Esophagus squamous epithelium (tissue), 5 donors: ENCODE data around the gene FHOD3. TPM values are rescaled to one million over a fixed set of nuclear protein-coding genes. Genes with fewer than 3 reads are reported as not detected.

Experiments
- DNase-seq: peaks from one replicate; lab custom pipeline; 2025; lab: John Stamatoyannopoulos, UW
- H3K27ac ChIP-seq, 4 donors: fragments of 200-600 bp; sonication (generic); one replicate each; pipeline ENCODE4 v1.5.1; 2016 to 2019; ENCODE audit warnings: mild to moderate bottlenecking in 1 of 4
- H3K27me3 ChIP-seq, 4 donors: fragments of 200-600 bp; sonication (generic); 1 replicate in 3 of 4; 2 replicates in 1 of 4; pipeline versions ENCODE4 v1.5.1 to v1.6.0; 2017 to 2021; ENCODE audit warnings: antibody characterized with exemption in 1 of 4
- H3K36me3 ChIP-seq, 3 donors: fragments of 200-600 bp; sonication (generic); one replicate each; pipeline ENCODE4 v1.5.1; 2016 to 2019
- H3K4me1 ChIP-seq, 3 donors: fragments of 200-600 bp; sonication (generic); one replicate each; pipeline ENCODE4 v1.5.1; 2017 to 2019
- H3K4me3 ChIP-seq, 4 donors: fragments of 200-600 bp; sonication (generic); 1 replicate in 3 of 4; 2 replicates in 1 of 4; pipeline ENCODE4 v1.5.1; 2016 to 2019; ENCODE audit warnings: mild to moderate bottlenecking in 2 of 4, moderate library complexity in 1 of 4
- H3K9me3 ChIP-seq, 3 donors: fragments of 200-600 bp; sonication (generic); one replicate each; pipeline ENCODE4 v1.5.1; 2016 to 2019
- CTCF ChIP-seq, 6 experiments: fragments of 450-650 bp in 4 of 6; fragments of 200-600 bp in 2 of 6; sonication (generic) in 2 of 6; IDR thresholded peaks; one replicate each; pipeline ENCODE4 v1.5.1; 2016 to 2019; ENCODE audit warnings: antibody characterized with exemption in 6 of 6, mild to moderate bottlenecking in 4 of 6, moderate library complexity in 4 of 6
- POLR2A ChIP-seq, 4 donors: fragments of 450-650 bp; IDR thresholded peaks; one replicate each; pipeline ENCODE4 v1.6.1; 2017; ENCODE audit warnings: antibody characterized with exemption in 4 of 4, mild to moderate bottlenecking in 4 of 4, moderate library complexity in 3 of 4
- WGBS, 2 donors: methylation state at CpG; one replicate each; pipeline ENCODE4 v1.1.5; 2018; 5-methylcytosine and 5-hydroxymethylcytosine counted together
- intact Hi-C: fragments of 100-400 bp; cut with DNase I; formaldehyde crosslinking; loops from one replicate; pipeline ENCODE4 v1.15.0; 2022
- total RNA-seq, 4 donors: library from RNA; depleted of rRNA; stranded (reverse); fragments of >200 nt; gene quantifications; one replicate each; pipeline ENCODE4 v1.1.0, GENCODE V29; 2016
- donor health status: DM: yes; HTN: yes; CAD: no.

FHOD3 gene
- total RNA-seq, 4 donors from 2014 or later: 3.1 to 29.6 (median 5.7) TPM

GRCh38 chr18:36602071-36602470 lies 304.6 kb downstream of the FHOD3 start:
- H3K4me3 ChIP-seq: no peak overlapping the region
- no peak overlapping the region for H3K27ac ChIP-seq
- no peak for DNase-seq
- TF ChIP-seq POLR2A (IDR thresholded peaks at IDR 0.05): no peak
- no peak for TF ChIP-seq CTCF (IDR thresholded peaks at IDR 0.05)
- no peaks in the 10 kb centered on the region for H3K9me3 ChIP-seq
- H3K27me3 ChIP-seq: no peaks in the 10 kb centered on the region
- intact Hi-C loops: no loop called here
- 87 to 95% methylated on average over 2 of the region's 2 CpGs for WGBS, 2 donors
- H3K4me1 ChIP-seq: no peaks in the 10 kb centered on the region
- no peaks in the 10 kb centered on the region for H3K36me3 ChIP-seq

GRCh38 chr18:36602620-36603019 lies 305.1 kb downstream of the FHOD3 start:
- TF ChIP-seq CTCF (IDR thresholded peaks at IDR 0.05) (no peak), POLR2A (IDR thresholded peaks at IDR 0.05) (no peak)
- Histone ChIP-seq H3K36me3 (no peaks in the 10 kb centered on the region), H3K27ac (no peak overlapping the region), H3K4me3 (no peak overlapping the region), H3K27me3 (no peaks in the 10 kb centered on the region), H3K4me1 (no peaks in the 10 kb centered on the region), H3K9me3 (no peaks in the 10 kb centered on the region)
- intact Hi-C loops: no loop called here
- WGBS, 2 donors: 82 to 87% methylated on average over 4 of the region's 4 CpGs
- DNase-seq: no peak

- Histone ChIP-seq H3K27me3 (no peaks in the 10 kb centered on the region), H3K4me3 (no peak overlapping the region), H3K36me3 (peaks cover 0 to 5% (median 0%) of the 10 kb centered on the region in 3 donors), H3K9me3 (no peaks in the 10 kb centered on the region), H3K27ac (no peak overlapping the region), H3K4me1 (no peaks in the 10 kb centered on the region)
- WGBS, 2 donors: 71 to 78% methylated on average over 3 of the region's 3 CpGs
- TF ChIP-seq CTCF (IDR thresholded peaks at IDR 0.05) (no peak), POLR2A (IDR thresholded peaks at IDR 0.05) (no peak)
- DNase-seq: no peak
- intact Hi-C loops: no loop called here
Measured at GRCh38 chr18:36608107-36608506, 310.6 kb downstream of the FHOD3 start.

- Histone ChIP-seq H3K36me3 (peaks cover 0 to 5% (median 0%) of the 10 kb centered on the region in 3 donors), H3K27me3 (no peaks in the 10 kb centered on the region), H3K4me1 (no peaks in the 10 kb centered on the region), H3K4me3 (no peak overlapping the region), H3K9me3 (no peaks in the 10 kb centered on the region), H3K27ac (no peak overlapping the region)
- DNase-seq: no peak
- TF ChIP-seq POLR2A (IDR thresholded peaks at IDR 0.05): no peak
- no peak for TF ChIP-seq CTCF (IDR thresholded peaks at IDR 0.05)
- WGBS, 2 donors: 71 to 88% methylated on average over 6 to 8 of the region's 8 CpGs
- intact Hi-C loops: no loop called here
Measured at GRCh38 chr18:36610258-36610657, 312.7 kb downstream of the FHOD3 start.

GRCh38 chr18:36610661-36611060 lies 313.1 kb downstream of the FHOD3 start:
- intact Hi-C loops: no loop called here

More at GRCh38 chr18:36610661-36611060, 313.1 kb downstream of the FHOD3 start:
- Histone ChIP-seq H3K4me3 (no peak overlapping the region), H3K36me3 (peaks cover 0 to 5% (median 0%) of the 10 kb centered on the region in 3 donors), H3K9me3 (no peaks in the 10 kb centered on the region), H3K27ac (no peak overlapping the region), H3K4me1 (no peaks in the 10 kb centered on the region), H3K27me3 (no peaks in the 10 kb centered on the region)
- 45 to 56% methylated on average over 2 of the region's 2 CpGs for WGBS, 2 donors
- DNase-seq: no peak
- TF ChIP-seq CTCF (IDR thresholded peaks at IDR 0.05) (no peak), POLR2A (IDR thresholded peaks at IDR 0.05) (no peak)
